ENCODE measurements around the gene PIR.

PIR gene

DNA sequence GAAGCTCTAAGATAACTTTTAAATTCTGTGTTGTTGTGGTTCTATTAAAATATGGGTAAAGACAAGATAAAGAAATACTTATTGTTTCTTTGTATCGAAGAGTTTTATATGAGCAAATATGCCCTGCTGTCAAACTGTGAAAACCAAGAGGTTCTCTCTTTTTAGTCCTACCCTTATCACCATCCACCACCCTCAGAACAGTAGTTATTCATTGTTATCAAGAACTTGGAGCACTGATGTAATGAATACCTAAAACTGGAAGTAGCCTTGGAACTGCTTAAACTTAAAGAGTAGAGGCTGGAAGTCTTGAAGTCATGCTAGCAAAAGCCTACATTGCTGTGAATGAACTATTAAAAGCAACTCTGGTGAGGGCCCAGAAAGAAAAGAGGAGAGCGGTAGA lies 9.2 kb downstream of the PIR start:
- no peak for DNase-seq (ENCODE audit: low spot score)

DNA sequence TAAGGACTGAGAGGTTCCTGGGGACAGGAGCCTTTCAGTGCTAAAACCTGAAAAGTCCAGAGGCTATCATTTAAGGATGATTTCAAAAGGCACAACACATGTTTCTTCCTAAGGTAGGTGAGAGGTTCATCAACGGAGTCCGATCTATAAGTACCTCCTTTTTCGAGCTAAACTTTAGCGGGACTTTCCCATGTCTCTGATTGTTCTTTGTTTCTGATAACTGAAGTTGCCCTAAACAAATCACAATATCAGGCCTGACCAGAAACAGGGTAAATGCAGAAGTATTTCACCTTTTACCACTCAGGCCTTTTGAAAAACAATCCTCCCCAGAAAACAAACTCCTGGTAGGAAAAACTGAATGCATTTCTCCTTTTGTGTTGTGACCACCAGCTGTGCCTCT lies 17.6 kb downstream of the PIR start:
- no peak for DNase-seq (ENCODE audit: low spot score)

DNA sequence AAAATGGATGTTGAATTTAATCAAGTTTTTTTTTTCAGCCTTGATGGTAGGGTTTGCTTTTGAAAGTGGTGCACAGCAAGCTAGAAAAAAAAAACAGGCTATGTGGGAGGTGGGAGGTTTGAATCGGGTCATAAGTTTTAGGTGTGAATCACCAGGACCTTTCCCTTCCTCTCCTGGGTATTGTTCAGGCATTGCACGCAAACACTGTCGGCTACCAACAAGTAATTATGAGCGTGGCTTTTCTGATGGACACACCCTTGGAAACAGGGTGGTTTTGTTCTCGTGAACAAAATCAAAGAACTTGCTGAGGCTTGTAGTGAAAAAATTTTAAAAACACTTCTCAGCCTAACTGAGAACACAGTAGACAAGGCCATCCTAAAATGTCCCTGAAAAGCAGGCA lies 18.1 kb downstream of the PIR start:
- no peak for DNase-seq (ENCODE audit: low spot score)

DNA sequence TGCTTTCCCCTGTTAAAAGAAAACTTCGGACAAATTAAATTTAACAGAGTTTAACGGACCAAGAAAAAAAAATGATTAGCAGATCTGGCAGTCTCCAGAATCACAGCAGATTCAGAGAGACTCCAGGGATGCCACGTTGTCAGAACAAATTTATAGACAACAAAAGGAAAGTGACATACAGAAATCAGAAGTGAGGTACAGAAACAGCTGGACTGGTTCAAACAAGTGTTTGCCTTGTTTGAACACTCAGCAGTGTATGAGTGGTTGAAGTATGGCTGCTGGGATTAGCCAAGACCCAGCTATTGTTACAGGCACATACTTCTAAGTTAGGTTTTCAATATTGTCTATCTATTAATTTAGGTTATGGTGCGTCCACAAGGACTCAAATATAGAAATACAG lies 19.1 kb downstream of the PIR start:
- no peak for DNase-seq (ENCODE audit: low spot score)

DNA sequence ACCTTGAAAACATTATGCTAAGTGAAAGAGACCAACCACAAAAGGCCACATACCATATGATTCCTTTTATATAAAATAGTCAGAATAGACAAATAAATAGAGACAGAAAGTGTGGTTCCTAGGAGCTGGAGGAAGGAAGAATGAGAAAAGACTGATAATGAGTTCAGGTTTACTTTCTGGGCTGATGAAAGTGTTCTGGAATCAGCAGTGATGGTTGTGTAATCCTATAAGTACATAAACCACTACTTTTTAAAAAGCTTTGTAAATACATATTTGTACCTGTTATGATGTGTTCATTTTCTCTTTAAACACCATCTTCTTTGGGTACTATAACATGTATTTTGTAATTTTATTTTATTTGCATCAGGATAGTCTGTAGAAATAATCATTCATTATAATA lies 20.6 kb downstream of the PIR start:
- no peak for DNase-seq (ENCODE audit: low spot score)

DNA sequence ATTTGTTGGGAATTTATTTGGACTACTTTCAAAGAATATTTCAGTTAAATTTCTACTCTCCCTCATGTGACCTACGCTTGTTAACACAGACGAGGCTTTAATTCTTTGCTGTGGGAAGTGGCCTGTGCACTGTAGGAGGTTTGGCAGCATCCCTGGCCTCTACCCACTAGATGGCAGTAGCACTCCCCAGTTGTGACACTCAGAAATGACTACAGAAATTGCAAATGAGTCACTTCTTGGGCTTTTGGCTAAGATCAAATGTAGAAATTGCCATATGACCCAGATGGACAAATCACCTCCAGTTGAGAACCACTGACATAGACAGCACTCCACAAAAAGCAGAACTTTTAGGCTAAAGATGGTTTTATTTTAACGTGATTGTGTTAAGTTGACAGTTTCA lies 22.1 kb downstream of the PIR start:
- DNase-seq (ENCODE audit: low spot score): peak; percentile 74

DNA sequence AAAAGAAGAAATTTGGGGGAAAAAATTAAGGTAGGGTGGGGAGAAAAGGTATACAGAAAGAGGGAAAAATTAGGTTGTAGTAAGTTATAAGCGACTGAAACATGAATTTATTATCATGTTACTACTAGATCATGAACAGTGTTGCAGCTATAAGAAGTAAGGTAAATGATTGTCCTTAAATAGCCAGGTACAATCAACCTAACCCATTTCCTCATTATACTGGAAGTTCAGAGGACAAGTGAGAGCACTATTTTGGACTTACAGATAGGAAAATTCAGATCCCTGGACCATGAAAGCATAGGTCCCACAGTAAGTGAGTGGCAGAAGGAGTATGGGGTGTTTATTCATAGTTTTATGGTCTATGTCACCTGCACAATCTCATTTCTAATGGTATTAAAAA lies 23.5 kb downstream of the PIR start:
- DNase-seq (ENCODE audit: low spot score): no peak

DNA sequence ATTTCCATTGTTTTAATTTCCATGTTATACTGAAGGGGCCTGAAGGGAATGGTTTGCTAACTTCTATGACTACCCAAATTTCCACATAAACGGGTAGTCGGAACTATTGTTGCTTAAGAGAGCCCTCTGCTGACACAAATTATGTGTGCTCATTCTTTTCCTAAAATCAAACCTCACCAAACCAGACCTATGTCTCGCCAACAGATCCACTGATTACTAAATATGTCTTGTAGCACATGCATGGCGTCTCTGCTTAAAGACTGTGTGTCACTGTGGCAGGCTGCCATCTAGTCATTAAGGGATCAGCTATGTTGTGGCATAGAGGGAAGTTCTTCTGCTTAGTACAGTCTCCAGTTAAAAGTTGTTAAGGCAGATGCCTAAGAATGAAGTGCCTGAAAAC lies 25.1 kb downstream of the PIR start:
- DNase-seq (ENCODE audit: low spot score): peak; percentile 21

DNA sequence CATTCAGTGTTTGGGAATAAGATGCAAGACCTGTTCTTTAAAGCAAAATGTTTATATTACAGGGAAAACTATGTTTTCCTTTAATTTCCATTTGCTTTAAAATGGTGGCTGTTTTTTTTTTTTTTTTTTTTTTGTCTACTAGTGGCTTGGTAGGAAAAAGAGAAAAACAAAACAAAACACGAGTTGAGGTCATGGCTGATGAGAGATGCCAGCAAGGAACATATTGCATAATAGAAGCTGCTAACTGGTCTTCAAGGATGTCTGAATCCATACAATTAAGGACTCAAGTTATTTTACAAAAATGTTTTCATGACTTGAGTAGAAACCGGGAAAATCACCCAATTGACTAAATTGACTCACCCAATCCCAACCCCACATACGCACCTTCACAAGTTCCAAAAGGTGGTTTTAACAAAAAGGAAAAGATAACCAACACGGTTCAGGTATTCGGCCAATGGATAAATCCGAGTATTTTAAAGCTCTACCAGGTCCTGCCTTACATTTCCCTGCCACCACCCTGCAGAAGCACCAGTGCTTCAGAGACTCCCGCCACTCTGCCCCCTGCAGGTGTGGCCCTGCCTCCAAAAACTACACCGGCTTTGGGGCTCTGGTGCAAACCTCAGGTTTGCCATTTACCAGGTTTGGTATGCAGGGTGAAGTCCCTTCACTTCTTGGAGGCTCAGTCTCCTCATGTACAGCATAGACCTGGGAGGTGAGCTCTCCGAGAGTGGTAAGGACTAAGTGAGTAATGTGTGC lies 27.1 kb downstream of the PIR start:
- peak; percentile 3 for DNase-seq (ENCODE audit: low spot score)

DNA sequence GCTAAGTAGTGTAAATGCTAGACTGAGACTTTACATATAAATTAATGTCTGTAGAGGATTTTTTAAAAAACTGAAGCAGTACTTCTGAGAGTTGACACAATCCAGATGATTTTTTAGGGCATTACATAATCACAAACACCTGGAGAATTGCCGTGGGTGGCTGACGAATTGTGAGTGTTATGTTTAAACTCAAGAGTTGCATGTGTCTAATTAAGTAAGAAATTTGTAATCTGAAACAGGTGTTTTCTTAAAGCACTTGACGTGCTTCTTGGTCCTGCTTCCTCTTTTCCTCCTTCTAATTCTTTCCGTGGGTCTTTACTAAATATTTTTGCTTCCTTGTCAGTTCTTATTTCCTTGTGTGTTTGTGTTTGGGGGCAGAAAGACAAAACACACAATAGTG lies 27.8 kb downstream of the PIR start:
- no peak for DNase-seq (ENCODE audit: low spot score)

DNA sequence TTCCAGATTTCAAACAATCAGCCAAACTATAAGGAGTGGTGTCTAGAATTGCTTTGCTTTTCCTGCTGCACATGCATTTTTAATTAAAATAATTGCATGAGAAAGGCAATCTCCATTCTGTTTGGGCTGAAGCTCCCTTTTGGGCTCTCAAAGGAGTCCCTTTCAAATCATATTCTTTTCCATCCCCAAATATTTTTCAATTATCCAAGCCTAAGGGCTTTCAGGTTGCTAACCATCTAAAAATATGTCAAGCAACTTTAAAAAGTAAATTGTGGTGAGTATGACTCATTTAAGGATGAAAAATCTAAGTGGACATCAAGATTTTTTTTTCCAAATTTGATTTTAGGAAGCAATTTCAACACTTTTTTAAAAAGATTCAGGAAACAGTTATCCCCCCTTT lies 28.4 kb downstream of the PIR start:
- no peak for DNase-seq (ENCODE audit: low spot score)

DNA sequence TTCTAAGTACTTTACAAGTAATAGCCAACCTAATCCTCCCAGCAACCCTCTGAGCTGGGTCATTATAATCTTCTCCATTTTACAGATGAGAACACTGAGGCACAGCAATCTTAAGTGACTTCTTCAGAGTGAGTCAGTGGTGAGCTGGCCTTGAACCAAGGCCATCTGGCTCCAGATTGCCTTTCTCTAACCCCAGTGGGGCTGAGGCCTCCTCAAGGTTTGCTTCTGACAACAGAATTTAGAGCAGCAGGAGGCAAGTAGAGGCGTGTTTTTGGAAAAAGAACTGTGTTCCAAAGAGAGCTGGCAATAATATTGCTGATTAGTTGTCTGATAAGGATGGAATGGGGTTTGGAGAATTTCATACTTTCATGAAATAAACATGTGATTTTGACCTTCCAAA lies 41.2 kb downstream of the PIR start:
- no peak for DNase-seq (ENCODE audit: low spot score)

DNA sequence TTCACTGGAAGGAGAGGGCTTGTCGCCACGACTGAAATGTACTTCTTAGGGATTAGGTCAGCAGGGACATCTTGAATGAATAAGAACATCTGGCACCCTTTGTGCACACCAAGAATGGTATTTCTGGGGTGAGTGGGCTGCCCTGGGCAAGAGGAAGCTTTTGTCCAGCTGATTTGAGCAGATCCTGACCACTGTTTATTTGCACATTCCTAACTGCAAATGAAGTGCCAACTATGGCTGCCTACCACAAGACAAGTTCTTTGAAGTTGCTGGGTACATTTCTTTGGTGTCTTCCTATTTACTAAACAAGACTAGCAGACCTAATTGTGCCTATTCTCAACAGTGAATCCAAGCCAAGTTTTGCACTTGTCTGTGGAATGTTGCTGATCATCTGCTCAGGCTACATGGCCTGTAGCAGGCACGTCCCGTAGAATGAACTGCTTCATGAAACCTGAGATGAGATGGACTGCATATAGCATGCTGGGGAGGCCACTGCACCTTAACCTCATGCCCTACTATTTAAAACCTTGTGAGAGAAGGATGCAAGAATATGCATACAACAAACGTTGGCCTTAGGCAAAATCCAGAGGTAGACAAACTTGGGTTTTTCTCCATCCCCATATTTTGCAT lies 45.0 kb downstream of the PIR start:
- no peak for DNase-seq (ENCODE audit: low spot score)

DNA sequence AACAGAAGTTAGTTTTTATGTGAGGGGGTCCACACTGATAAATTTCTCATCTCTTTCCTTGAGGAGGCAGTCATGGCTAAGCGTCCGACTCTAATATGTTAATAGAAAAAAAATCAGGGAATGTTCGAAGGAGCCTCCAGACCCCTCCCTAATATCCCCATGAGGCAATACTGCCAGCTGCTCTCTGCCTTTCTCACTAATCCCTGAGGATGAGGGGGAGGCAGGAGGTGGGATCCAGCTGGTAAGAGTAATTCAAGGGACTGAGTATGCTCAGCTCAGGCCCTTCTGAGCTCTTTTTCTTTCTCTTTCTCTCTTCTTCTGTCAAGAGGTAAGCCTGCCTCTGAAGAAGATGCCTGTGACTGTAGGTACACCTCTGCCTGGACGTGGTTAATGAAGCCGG lies 51.7 kb downstream of the PIR start:
- no peak for DNase-seq (ENCODE audit: low spot score)

DNA sequence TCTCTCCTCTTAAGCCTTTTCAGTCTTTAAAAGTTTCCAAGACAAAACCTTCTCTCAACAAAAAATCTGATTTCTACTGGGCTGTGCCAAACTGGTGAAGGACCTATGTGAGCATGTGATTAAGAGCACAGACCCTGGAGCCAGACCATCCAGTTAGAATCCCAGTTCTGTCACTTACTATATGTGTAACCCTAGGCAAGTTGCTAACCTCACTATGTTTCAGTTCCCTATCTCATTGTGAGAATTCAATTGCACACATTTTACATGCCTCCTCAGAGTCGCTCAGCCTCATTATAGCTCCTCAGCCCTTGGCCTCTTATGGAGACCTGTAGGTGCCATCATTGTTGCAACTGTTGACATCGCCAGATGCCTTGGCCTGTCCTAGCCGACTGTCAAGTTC lies 54.8 kb downstream of the PIR start:
- no peak for DNase-seq (ENCODE audit: low spot score)

DNA sequence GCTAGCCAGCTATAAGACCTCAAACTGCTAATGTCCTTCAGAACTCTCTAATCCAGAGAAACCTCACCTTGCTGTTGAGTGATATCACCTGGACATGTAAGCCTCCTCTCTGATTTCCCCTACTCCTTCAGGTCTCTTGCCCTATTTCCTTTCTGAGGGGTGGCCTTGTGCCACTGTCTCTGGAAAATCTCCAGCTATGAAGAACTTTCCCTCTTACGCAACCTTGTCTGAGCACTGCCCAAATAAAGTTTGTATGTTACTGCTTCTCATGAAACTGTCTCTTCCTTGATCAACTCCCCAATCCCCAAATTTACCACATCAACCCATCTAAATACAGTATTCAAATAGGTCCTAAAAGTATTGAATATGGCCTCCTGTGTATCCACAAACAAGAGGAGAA lies 55.4 kb downstream of the PIR start:
- no peak for DNase-seq (ENCODE audit: low spot score)

DNA sequence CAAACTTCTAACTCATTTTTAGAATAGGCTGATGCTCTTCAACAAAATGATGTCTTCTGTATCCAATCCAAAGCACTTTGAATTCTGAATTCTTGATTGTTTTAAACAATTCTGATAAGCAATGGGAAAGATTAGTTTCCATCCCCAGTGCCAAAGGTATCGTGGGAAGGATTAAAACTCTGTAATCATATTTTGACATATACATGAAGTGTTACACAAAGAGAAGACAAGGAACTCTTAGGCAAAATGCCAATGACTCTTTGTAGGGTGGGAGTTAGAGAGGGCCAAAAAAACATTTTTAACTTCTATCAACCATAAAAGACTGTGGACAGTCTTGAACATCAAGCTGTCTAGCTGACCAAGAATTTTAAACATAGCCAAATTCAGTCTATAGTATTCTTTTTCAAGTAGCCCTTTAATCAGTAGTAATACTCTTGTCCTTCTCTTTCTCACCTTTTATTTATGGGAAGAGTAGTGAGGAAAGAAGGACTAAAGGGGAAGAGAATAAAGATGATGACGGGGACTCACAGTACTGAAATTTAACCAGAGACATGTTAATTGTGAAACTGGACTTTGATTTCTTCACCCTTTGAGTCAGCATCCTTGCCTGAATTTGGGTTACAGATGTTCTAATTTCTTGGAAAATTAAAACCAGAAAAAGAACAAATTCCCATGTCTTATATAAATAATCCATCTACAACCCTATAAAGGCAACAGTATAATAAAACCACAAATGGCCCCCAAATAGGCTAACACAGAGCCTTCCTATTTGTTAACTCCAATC lies 57.1 kb downstream of the PIR start:
- DNase-seq (ENCODE audit: low spot score): no peak

DNA sequence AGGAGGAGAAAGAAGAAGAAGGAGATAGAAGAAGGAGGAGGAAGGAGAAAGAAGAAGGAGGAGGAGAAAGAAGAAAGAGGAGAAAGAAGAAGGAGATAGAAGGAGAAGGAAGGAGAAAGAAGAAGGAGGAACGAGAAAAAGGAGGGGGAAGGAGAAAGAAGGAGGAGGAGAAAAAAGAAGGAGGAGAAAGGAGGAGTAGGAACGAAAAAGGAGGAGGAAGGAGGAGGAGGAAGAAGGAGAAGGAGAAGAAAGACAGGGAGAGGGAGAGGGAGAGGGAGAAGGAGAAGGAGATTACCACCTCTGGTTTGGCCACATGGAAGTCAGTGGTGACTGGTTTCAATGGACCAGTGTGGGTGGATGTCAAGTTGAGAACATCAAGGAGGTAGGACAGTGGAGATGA lies 58.9 kb downstream of the PIR start:
- DNase-seq (ENCODE audit: low spot score): no peak

DNA sequence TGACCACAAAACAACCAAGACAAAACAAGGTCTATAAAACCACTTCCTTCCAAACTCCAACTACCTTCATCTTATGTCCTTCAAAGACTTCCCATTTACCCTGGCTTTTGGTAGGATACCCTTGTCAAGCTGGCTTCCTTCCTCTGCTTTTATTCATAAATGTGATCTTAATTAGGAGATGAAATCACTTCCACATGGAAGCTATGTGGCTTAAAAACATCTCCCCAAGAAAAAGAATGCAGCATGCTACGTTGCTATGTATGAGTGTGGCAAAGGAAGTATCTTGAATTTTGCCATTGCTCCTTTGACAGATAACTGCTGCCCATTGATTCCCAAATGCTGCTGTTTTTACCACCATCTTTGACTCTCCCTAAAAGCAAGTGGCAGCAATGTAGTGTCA lies 62.5 kb downstream of the PIR start:
- DNase-seq (ENCODE audit: low spot score): no peak

DNA sequence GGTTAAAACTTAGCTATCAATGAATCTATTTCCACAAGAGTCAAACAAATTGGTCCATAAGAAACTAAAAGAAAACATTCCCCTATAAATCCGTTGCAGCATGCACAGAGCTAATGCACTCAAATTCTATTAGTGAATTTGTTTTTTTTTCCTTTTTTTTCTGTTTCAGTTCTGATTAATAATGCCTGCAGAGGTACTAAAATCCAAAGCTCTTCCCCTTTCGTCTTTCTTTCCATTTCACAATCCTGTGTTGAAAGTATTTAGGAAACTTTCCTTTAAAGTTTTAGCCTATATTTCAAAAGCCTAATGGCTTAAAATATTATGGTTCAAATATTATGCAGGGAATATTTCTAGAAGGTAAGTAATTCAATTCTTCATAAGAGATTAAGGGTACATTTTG lies 63.1 kb downstream of the PIR start:
- DNase-seq (ENCODE audit: low spot score): no peak

DNA sequence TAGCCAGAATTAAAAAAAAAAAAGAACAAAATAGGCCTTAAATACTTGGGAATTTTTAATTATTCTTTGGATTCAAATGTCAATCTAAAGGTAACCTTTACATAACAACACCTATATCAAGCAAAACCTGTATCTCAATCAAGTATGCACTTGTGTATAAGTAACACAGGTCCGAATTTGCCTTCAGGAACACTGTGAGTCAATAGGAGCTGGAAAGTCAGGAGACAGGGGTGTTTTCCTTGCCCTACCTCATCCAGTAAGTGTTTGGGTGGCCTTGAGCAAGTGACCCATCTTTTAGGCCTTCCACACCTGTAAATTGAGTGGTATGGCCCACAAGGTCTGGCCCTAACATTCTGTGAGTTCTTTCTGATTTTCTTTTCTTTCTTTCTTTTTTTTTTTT lies 68.1 kb downstream of the PIR start:
- DNase-seq (ENCODE audit: low spot score): no peak

DNA sequence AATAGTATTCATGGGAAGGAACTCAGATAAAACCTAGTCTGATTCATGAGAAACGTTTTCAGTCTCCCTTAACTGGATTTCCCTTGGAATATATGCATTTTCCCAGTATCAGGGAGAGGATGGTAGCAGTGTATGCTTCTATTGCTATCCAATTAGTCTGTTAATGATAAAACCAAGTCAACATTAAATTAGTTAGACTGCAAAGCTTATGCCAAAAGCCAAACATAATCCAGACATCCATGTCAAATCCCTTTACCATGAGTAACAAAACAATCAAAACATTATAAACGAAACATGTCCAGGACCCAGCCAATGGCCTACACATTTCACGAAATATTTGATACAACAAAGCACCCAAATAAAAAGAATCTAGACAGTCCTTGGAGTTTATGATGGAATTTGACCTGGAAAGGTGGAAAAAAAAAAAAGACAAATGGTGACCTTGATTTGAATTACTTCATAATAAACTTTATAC lies 74.4 kb downstream of the PIR start:
- no peak for DNase-seq (ENCODE audit: low spot score)

DNA sequence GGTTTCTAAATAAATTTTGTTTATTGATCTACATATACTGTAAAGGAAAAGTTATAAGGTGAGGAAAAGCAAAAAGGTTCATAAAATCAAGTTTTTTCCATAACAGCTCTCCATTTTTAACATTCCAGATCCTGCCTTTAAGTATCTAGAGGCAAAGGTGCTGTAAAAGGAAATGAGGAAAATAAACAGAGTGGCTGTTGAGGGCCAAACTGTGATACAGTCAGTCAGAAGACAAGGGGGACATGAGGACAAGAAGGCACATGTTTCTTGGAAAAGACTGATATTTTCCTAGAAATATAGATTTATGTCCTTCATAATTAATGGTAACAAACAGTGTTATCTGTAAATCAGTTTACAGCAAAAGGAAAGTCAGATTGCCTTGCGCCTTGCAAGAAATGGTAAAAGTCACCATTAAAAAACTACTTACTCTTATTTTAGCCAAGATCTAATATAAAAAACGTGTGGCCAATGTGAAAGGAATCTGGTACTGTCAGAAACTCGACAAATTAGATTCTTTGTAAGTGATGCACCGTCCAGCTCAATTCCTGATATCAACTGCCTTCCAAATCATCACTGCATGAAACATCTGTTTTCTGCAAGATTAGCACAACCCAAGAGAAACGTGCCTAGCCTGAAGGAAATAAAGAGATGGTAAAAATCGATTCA lies 75.0 kb downstream of the PIR start:
- DNase-seq (ENCODE audit: low spot score): no peak

Data from hematopoietic multipotent progenitor cell treated with erythropoietin and hydrocortisone succinate and interleukin-3 and kit ligand, for 15 days (in vitro differentiated cells).